ENCODE data around the gene HNRNPF.

DNA sequence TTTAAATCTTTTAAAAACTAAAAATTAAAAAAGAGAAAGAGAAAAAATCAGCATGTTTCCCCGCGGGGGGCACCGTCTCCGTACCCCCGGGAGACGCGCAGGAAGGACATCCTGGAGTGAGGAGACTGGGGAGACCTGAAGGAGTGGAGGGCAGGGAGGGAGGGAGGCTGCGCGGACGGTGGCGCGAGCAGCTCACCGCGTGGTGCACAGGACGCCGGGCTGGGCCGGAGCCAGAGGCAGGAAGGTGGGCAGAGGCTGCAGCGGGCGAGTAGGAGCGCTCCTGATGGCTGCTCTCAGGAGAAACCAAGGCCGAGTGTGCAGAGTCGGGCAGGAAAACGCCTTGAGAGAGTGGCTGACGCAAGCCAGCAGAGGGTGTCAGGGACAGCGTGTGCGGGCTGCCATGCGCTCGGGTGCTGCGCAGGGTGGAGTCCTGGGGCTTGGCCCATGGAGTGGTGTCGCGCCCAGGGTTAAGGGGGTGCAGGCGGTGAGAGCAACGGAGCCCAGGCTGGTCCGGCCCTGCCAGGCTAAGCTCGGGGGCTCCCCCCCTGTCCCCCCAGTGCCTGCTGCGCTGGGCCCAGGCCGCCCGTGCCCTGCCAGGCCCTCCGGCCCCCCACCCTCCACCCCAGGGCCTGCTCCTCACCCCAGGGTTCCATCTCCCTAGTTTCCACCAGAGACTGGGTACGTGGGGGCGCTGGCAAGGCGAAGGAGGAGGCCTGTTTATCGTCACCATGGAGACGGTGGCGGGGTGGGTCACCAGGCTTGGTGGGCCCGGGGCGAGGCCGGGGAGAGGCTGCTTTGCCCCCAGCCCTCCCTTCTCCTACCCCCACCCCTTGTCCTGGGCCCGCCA, 66.5 kb downstream of the HNRNPF start:
- TF ChIP-seq POLR2A (IDR thresholded peaks at IDR 0.05; ENCODE audit: low read length) (no peak), GATA1 (IDR thresholded peaks at IDR 0.05; ENCODE audit: low read depth, low read length) (no peak)
